Calu3 (cell line): ENCODE measurements around the gene SDHA. TPM values are rescaled to one million over a fixed set of nuclear protein-coding genes. Genes with fewer than 3 reads are reported as not detected.

Experiments
- BruUV-seq: library from RNA; stranded (reverse); fragments of 400-500 nt; replicated peaks from 2 replicates; lab custom pipeline; 2021; lab: Mats Ljungman, UMichigan
- CTCF ChIA-PET: fragments of 300-600 bp; sonication (Branson Sonifier 250); formaldehyde crosslinking; loops from one replicate; lab custom pipeline; 2022; ENCODE audit warnings: antibody characterized with exemption; lab: Charles Lee
- DNase-seq: peaks from one replicate; pipeline ENCODE4 v3.0.0; 2022
- H3K27ac Mint-ChIP-seq: one replicate; pipeline ENCODE4 v1.8.0; 2022; ENCODE audit warnings: mixed read lengths; ENCODE audit not compliant: unreplicated experiment
- H3K27me3 Mint-ChIP-seq: one replicate; pipeline ENCODE4 v1.8.0; 2022; ENCODE audit warnings: mixed read lengths; ENCODE audit not compliant: unreplicated experiment
- H3K36me3 Mint-ChIP-seq: one replicate; pipeline ENCODE4 v1.8.0; 2022; ENCODE audit warnings: mild to moderate bottlenecking, moderate library complexity, mixed read lengths; ENCODE audit not compliant: insufficient read depth, unreplicated experiment
- H3K4me1 Mint-ChIP-seq: one replicate; pipeline ENCODE4 v1.8.0; 2022; ENCODE audit warnings: mild to moderate bottlenecking, low read depth, mixed read lengths; ENCODE audit not compliant: unreplicated experiment
- H3K4me3 Mint-ChIP-seq: one replicate; pipeline ENCODE4 v1.8.0; 2022; ENCODE audit warnings: mild to moderate bottlenecking, low read depth, moderate library complexity, mixed read lengths; ENCODE audit not compliant: unreplicated experiment
- H3K9me3 Mint-ChIP-seq: one replicate; pipeline ENCODE4 v1.8.0; 2022; ENCODE audit warnings: low read depth, mixed read lengths; ENCODE audit not compliant: unreplicated experiment
- CTCF ChIP-seq: fragments of 200-600 bp; IDR thresholded peaks from one replicate; pipeline ENCODE4 v1.8.0; 2022; ENCODE audit warnings: antibody characterized with exemption; ENCODE audit not compliant: unreplicated experiment
- intact Hi-C: fragments of 100-400 bp; cut with micrococcal nuclease; formaldehyde crosslinking; loops from one replicate; pipeline ENCODE4 v1.10.0; 2022; ENCODE audit not compliant: unreplicated experiment
- total RNA-seq: library from RNA; stranded (reverse); gene quantifications from 2 replicates; pipeline ENCODE4 v1.2.3, GENCODE V29; 2022

SDHA gene
- total RNA-seq, 1 experiment from 2014 or later = 96.9 TPM

- Mint-ChIP-seq H3K36me3 (peaks cover 9% of the 10 kb centered on the region), H3K27me3 (peaks cover 36% of the 10 kb centered on the region), H3K9me3 (no peaks in the 10 kb centered on the region), H3K4me1 (no peaks in the 10 kb centered on the region), H3K27ac (no peak overlapping the region), H3K4me3 (no peak overlapping the region)
- TF ChIP-seq CTCF = no peak
- BruUV-seq = no TSS peak
- CTCF ChIA-PET = no interaction called here
- DNase-seq = no peak
- intact Hi-C loops = no loop called here
These were observed 46.9 kb upstream of the SDHA start for GRCh38 chr5:170971-171800.

GRCh38 chr5:171801-172331, 46.3 kb upstream of the SDHA start:
- TF ChIP-seq CTCF = no peak
- no peaks in the 10 kb centered on the region for H3K9me3 Mint-ChIP-seq
- no peak for DNase-seq
- H3K4me1 Mint-ChIP-seq = no peaks in the 10 kb centered on the region
- no peak overlapping the region for H3K4me3 Mint-ChIP-seq
- peaks cover 41% of the 10 kb centered on the region for H3K27me3 Mint-ChIP-seq
- no peak overlapping the region for H3K27ac Mint-ChIP-seq
- BruUV-seq = no TSS peak
- CTCF ChIA-PET = no interaction called here
- intact Hi-C loops = no loop called here
- H3K36me3 Mint-ChIP-seq = peaks cover 5% of the 10 kb centered on the region

GRCh38 chr5:172421-172820, 45.7 kb upstream of the SDHA start:
- BruUV-seq = no TSS peak
- Mint-ChIP-seq H3K27ac (no peak overlapping the region), H3K4me3 (no peak overlapping the region), H3K9me3 (no peaks in the 10 kb centered on the region), H3K4me1 (no peaks in the 10 kb centered on the region), H3K27me3 (peaks cover 47% of the 10 kb centered on the region), H3K36me3 (peaks cover 5% of the 10 kb centered on the region)
- intact Hi-C loops = no loop called here
- no peak for TF ChIP-seq CTCF
- no peak for DNase-seq
- CTCF ChIA-PET = no interaction called here

GRCh38 chr5:172841-173251, 45.3 kb upstream of the SDHA start:
- no peak overlapping the region for H3K4me3 Mint-ChIP-seq
- no peaks in the 10 kb centered on the region for H3K9me3 Mint-ChIP-seq
- H3K36me3 Mint-ChIP-seq = peaks cover 5% of the 10 kb centered on the region
- no peaks in the 10 kb centered on the region for H3K4me1 Mint-ChIP-seq
- CTCF ChIA-PET = no interaction called here
- DNase-seq = no peak
- H3K27me3 Mint-ChIP-seq = peaks cover 51% of the 10 kb centered on the region
- no peak overlapping the region for H3K27ac Mint-ChIP-seq
- no TSS peak for BruUV-seq
- intact Hi-C loops = no loop called here
- no peak for TF ChIP-seq CTCF
